VCaP (cell line): ENCODE data around the gene WDR47.
A peak's percentile ranks its signal among the peaks of the same experiment; 100 is the strongest.

Experiments used
- H3K27ac ChIP-seq: fragments of 450-650 bp; 2 replicates; pipeline ENCODE4 v1.5.1; 2017
- CTCF ChIP-seq: fragments of 450-650 bp; conservative IDR thresholded peaks from 2 replicates; pipeline ENCODE4 v1.5.1; 2017; ENCODE audit warnings: mild to moderate bottlenecking, moderate library complexity

Gene WDR47

DNA sequence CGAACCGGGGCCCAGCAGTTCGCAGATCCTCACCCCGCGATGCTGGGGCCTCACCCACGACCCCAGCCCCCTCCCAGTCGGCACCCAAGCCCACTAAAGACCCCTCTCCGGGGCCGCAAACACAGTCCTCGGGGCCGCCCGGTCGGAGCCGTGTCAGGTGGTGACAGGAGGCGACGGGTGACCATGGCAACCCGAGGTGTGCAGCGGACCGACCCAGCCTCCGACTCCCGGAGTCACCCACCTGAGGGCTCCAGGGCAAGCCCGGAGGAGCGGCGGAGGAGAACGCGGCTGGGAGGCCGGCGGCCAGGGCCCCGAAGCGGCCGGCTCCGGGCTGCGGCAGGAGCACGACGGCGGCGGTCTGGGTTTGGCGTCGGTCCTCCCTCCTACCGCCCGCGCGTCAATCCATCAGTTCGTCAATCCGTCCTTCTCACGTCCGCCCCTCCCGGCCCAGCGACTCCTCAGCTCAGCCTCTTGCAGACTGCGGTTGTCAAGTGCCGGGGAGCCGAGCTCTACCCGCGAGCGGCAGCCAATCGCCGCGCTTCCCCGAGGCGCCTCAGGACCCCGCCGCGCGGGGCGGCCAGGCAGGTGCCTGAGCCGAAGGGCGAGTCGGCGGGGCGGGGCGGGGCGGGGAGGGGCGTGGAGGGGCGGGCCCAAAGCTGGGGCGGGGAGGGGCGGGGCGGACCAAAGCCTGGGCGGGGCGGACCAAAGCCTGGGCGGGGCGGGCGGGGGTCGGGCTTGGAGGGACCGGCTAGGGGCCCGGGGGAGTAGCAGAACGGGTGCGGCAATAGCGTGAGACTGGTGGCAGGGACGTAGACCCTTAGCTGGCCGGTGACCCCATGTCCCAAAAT, at the start of gene WDR47:
TSS of gene WDR47 (minus strand) at position 482 of the 848 bp plus-strand sequence. CDS start 18,590 bp downstream, outside the sequence.
- no peak for TF ChIP-seq CTCF
- peak within 1 kb of the TSS; percentile 73 for H3K27ac ChIP-seq

DNA sequence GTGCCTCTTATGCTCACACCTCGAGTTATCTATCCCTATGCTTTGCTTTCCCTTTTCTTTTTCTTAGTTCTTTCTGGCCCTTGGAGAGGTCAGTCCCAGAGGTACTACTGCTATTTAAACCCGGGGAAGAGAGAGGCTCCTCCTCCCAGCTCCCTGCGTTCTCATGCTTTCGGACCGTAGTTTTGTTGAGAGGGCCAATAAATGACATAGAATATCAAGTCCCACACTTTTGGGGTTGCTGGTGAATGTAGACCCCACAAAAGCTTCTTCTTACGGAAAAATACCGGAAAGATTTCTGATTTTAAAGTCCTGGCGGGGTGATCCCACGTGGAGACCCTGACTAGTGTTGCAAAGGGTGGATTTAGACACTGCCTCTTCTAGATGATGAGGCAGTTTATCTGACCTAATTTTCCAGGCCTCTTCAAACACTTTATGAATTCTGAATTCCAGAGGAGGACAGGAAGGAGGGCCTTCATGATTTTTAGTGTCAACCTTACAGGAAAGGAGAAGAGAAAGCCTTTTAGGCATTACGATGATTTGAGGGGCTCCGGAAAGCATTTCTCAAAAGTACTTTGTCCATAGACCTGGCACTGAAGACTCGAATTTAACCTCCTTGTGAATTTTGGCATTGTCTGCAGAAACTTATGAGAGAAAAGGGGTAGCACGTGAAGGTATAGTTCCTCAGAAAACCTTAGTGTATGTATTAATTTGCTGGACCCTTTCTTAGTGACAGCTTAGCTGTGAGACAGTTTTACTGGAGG, 49.4 kb upstream of the WDR47 start:
- H3K27ac ChIP-seq, result peak overlapping the region; percentile 85
- no peak for TF ChIP-seq CTCF

DNA sequence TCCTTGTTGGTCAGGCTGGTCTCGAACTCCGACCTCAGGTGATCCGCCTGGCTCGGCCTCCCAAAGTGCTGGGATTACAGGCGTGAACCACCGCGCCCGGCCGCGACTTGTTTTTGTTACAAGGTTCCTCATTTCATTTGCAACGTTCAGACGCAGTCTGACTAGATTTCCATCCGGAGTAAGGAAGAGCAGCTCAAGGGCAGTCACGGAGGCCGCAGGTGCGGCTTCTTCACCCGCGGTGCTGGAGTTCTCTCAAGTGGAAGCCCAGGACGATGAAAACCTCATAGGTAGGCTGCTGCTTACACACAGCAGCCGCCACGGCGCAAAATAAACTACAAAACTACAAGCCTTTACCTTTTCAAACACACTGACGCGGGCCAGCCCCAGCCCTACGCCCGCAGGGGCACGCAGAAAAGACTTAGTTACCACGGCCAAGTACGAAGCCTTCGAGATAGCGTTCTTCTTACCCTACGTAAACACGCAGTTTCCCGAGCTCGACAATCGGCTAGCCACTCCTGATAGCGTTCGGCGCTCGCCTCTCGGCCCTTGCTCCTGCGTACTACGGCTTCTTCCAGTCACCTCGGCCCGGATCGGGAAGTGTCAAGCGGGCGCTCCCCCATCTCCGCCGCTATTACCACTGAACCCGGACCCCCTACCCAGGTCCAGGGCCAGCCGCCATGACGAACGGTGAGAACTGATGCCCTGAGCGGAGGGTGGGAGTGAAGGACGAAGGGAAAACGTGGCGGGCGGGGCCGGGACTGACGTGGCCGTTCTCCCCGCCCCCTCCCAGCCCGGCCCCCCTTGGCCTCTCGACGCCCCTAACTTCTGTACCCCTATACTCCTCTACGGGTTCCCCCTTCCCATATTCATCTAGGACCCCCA, 48.5 kb upstream of the WDR47 start, which contains the start of gene TMEM167B:
TSS of gene TMEM167B (plus strand) at position 569 of the 882 bp plus-strand sequence. CDS start at position 678, 109 bp downstream.
- TF ChIP-seq CTCF, result no peak
- peak within 1 kb of the TSS; percentile 85 for H3K27ac ChIP-seq

DNA sequence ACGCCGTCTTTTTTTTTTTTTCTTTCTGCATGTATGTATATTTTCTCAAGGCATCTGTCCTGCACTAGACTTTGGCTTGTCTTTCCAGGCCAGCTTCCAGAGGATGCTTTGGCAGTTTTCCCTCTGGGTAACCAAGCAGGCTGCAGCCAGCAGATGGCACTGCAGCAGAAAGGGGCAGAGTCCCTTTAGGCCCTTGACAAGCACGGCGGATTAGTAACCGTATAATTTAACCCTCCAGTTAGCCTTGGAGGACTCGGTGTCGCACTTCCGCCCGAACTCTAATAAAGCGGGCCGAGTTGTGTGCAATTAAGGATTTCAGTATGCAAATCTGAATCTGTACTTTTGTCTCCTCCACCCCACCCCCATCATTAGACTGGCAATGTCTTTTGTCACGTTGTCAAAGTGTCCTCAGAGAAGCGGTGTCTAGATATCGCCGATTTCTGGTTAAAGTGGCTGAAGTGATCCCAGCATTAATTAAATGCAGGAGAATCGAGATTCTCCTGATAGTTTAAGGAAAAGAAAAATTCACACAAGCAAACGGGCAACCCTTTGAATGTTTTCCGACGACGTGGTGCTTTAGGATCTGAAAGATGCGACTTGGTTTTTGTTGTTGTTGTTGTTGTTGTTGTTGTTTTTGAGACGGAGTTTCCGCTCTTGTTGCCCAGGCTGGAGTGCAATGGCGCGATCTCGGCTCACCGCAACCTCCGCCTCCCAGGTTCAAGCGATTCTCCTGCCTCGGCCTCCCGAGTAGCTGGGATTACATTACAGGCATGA, 47.5 kb upstream of the WDR47 start:
- H3K27ac ChIP-seq, result peak overlapping the region; percentile 85
- peak; percentile 72 for TF ChIP-seq CTCF

GRCh38 chr1:109084563-109085517, 42.9 kb upstream of the WDR47 start:
- no peak overlapping the region for H3K27ac ChIP-seq
- TF ChIP-seq CTCF, result no peak

DNA sequence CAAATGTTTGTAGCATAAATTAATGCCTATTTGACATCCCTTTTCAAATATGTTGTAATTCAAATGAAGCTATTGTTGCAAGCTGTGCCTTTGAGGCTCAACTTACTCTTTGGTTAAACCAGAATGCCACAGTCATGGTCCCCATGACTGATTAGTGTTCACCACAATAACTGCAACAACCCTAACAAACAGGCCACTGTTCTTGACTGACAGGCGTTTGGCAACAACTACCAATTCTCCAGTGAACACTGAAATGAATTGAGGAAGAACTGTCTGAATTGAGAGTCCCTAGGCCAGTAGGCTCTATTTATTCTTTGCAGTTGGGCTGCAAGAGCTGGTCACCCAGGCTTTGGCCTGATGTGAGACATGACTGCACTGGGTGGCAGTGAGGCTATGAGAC, 42.0 kb upstream of the WDR47 start:
- no peak overlapping the region for H3K27ac ChIP-seq
- TF ChIP-seq CTCF, result no peak
